ENCODE data around the gene TAF13.

- TF ChIP-seq EZH2 (IDR thresholded peaks at IDR 0.05), result no peak
- no peak for TF ChIP-seq POLR2AphosphoS5 (IDR thresholded peaks at IDR 0.05; ENCODE audit: borderline replicate concordance, low read depth, low read length)
- TF ChIP-seq FOXP2 (optimal IDR thresholded peaks at IDR 0.05; ENCODE audit: control extremely low read depth, extremely low read length, insufficient read depth), result no peak
These were observed 14.6 kb downstream of the TAF13 start for GRCh38 chr1:109061183-109061582.
